Lower leg skin (tissue), 4 donors: ENCODE results near the gene TIAM2. TPM values are rescaled to one million over a fixed set of nuclear protein-coding genes. Genes with fewer than 3 reads are reported as not detected.

Experiments used
- DNase-seq, 2 donors: peaks; one replicate each; pipeline ENCODE4 v3.0.0-alpha.2; 2019; ENCODE audit warnings: low spot score in 2 of 2
- H3K4me3 ChIP-seq: fragments of 200-600 bp; sonication (generic); 2 replicates; pipeline ENCODE4 v1.5.1; 2017; ENCODE audit warnings: mild to moderate bottlenecking, low read depth; ENCODE audit not compliant: poor library complexity, severe bottlenecking
- CTCF ChIP-seq, 3 donors: fragments of 450-650 bp; IDR thresholded peaks; one replicate each; pipeline ENCODE4 v1.5.1; 2016; ENCODE audit warnings: antibody characterized with exemption in 3 of 3, mild to moderate bottlenecking in 3 of 3, moderate library complexity in 2 of 3
- POLR2A ChIP-seq, 2 donors: fragments of 450-650 bp; IDR thresholded peaks; one replicate each; pipeline ENCODE4 v1.6.1; 2016 to 2017; ENCODE audit warnings: antibody characterized with exemption in 2 of 2, mild to moderate bottlenecking in 1 of 2, moderate library complexity in 1 of 2
- WGBS, 2 donors: methylation state at CpG; one replicate each; pipeline ENCODE4 v1.1.5; 2018; 5-methylcytosine and 5-hydroxymethylcytosine counted together
- intact Hi-C: fragments of 100-400 bp; cut with DNase I; formaldehyde crosslinking; loops from one replicate; pipeline ENCODE4 v1.15.0; 2023; ENCODE audit warnings: low total_unique reads
- total RNA-seq, 4 donors: library from RNA; depleted of rRNA; stranded (reverse); fragments of >200 nt; gene quantifications; one replicate each; pipeline ENCODE4 v1.1.0, GENCODE V29; 2016

The TIAM2 gene
- total RNA-seq, 4 donors from 2014 or later, result 5.4 to 11.0 (median 7.4) TPM

DNA sequence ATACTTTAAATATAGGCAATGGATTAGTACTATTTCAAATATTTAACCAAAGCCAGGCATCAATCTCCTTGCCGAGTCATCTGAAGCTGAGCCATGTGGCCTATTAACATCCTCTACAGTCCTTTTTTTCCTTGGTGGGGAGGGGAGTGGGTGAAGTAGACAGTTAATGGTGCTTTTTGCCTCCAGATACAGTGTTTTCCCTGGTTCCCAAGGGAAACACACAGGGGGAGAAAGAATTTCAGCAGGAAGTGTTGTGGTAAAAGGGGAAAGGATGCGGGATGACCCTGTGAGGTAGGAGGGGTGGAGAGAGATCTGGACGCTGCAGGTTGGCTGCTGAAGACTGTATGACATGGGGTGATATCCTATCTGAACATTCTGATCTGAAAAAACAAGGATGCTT lies 278.3 kb downstream of the TIAM2 start:
- intact Hi-C loops, result no loop called here
- H3K4me3 ChIP-seq, result no peak overlapping the region
- DNase-seq, result no peak
- 49 to 51% methylated on average over 3 of the region's 3 CpGs for WGBS, 2 donors
- no peak for TF ChIP-seq POLR2A (IDR thresholded peaks at IDR 0.05)
- no peak for TF ChIP-seq CTCF (IDR thresholded peaks at IDR 0.05)

- 33 to 35% methylated on average over 2 of the region's 2 CpGs for WGBS, 2 donors
- no peak overlapping the region for H3K4me3 ChIP-seq
- TF ChIP-seq CTCF (IDR thresholded peaks at IDR 0.05), result no peak
- no peak for DNase-seq
- intact Hi-C loops, result no loop called here
Measured at GRCh38 chr6:155274106-155274505, 279.0 kb downstream of the TIAM2 start.

GRCh38 chr6:155274533-155274932 lies 279.4 kb downstream of the TIAM2 start:
- intact Hi-C loops, result no loop called here
- no peak for TF ChIP-seq CTCF (IDR thresholded peaks at IDR 0.05)
- no peak for TF ChIP-seq POLR2A (IDR thresholded peaks at IDR 0.05)
- H3K4me3 ChIP-seq, result no peak overlapping the region
- DNase-seq, result peak in 1 of 2 donors; percentile 45
- WGBS, 2 donors, result 16 to 44% methylated on average over 1 of the region's 1 CpG

GRCh38 chr6:155275808-155276480 lies 280.8 kb downstream of the TIAM2 start:
- intact Hi-C loops, result no loop called here
- no peak for DNase-seq
- no peak for TF ChIP-seq POLR2A (IDR thresholded peaks at IDR 0.05)
- 52 to 68% methylated on average over 10 of the region's 10 CpGs for WGBS, 2 donors
- no peak overlapping the region for H3K4me3 ChIP-seq

- TF ChIP-seq POLR2A (IDR thresholded peaks at IDR 0.05) (no peak), CTCF (IDR thresholded peaks at IDR 0.05) (no peak)
- no peak overlapping the region for H3K4me3 ChIP-seq
- intact Hi-C loops, result no loop called here
- DNase-seq, result no peak
Measured at GRCh38 chr6:155276638-155277037, 281.5 kb downstream of the TIAM2 start.

- TF ChIP-seq CTCF (IDR thresholded peaks at IDR 0.05) (no peak), POLR2A (IDR thresholded peaks at IDR 0.05) (no peak)
- H3K4me3 ChIP-seq, result no peak overlapping the region
- DNase-seq, result no peak
- 72 to 76% methylated on average over 5 of the region's 5 CpGs for whole genome bisulfite sequencing, 2 donors
- intact Hi-C loops, result no loop called here
Measured at GRCh38 chr6:155278319-155279049, 283.4 kb downstream of the TIAM2 start.
